Esophagus muscularis mucosa (tissue), 4 donors: ENCODE measurements around the gene MLF2. TPM values are rescaled to one million over a fixed set of nuclear protein-coding genes. Genes with fewer than 3 reads are reported as not detected.
A peak's percentile ranks its signal among the peaks of the same experiment; 100 is the strongest.

Experiments
- DNase-seq: peaks from one replicate; pipeline ENCODE4 v3.0.0-alpha.2; 2017; ENCODE audit errors: extremely low spot score
- H3K27ac ChIP-seq, 4 donors: fragments of 200-600 bp; sonication (generic); replicated peaks in 1 of 4; 1 replicate in 3 of 4; 2 replicates in 1 of 4; pipeline ENCODE4 v1.5.1; 2016 to 2019; ENCODE audit warnings: mild to moderate bottlenecking in 1 of 4
- H3K27me3 ChIP-seq, 4 donors: fragments of 200-600 bp; sonication (generic); one replicate each; pipeline versions ENCODE4 v1.5.1 to v1.6.0; 2016 to 2019
- H3K36me3 ChIP-seq, 4 donors: fragments of 200-600 bp; sonication (generic); one replicate each; pipeline ENCODE4 v1.5.1; 2016 to 2019
- H3K4me1 ChIP-seq, 4 donors: fragments of 200-600 bp; sonication (generic); one replicate each; pipeline ENCODE4 v1.5.1; 2016 to 2019
- H3K4me3 ChIP-seq, 4 donors: fragments of 200-600 bp; sonication (generic); 1 replicate in 2 of 4; 2 replicates in 2 of 4; pipeline ENCODE4 v1.5.1; 2016 to 2019; ENCODE audit warnings: mild to moderate bottlenecking in 4 of 4, moderate library complexity in 1 of 4
- H3K9me3 ChIP-seq, 4 donors: fragments of 200-600 bp; sonication (generic); 1 replicate in 3 of 4; 2 replicates in 1 of 4; pipeline ENCODE4 v1.5.1; 2016 to 2019
- CTCF ChIP-seq, 3 experiments: fragments of 200-600 bp in 2 of 3; fragments of 450-650 bp in 1 of 3; sonication (generic) in 2 of 3; IDR thresholded peaks; one replicate each; pipeline ENCODE4 v1.5.1; 2017 to 2019; ENCODE audit warnings: antibody characterized with exemption in 3 of 3, mild to moderate bottlenecking in 2 of 3, moderate library complexity in 1 of 3
- EP300 ChIP-seq: sonication (generic); formaldehyde crosslinking; IDR thresholded peaks from one replicate; pipeline ENCODE4 v1.6.1; 2017; ENCODE audit warnings: antibody characterized with exemption
- POLR2A ChIP-seq: fragments of 450-650 bp; IDR thresholded peaks from one replicate; pipeline ENCODE4 v1.6.1; 2017; ENCODE audit warnings: antibody characterized with exemption, moderate library complexity, mild to moderate bottlenecking, low read depth
- POLR2AphosphoS5 ChIP-seq, 2 donors: sonication (generic); formaldehyde crosslinking; IDR thresholded peaks; one replicate each; pipeline ENCODE4 v1.6.1; 2017; ENCODE audit warnings: antibody characterized with exemption in 2 of 2
- WGBS: methylation state at CpG from one replicate; pipeline ENCODE4 v1.1.5; 2018; 5-methylcytosine and 5-hydroxymethylcytosine counted together
- intact Hi-C: fragments of 100-400 bp; cut with DNase I; formaldehyde crosslinking; loops from one replicate; pipeline ENCODE4 v1.15.1; 2023
- total RNA-seq, 4 donors: library from RNA; depleted of rRNA; stranded (reverse); fragments of >200 nt; gene quantifications; one replicate each; pipeline versions ENCODE4 v1.1.0 to v1.2.1, GENCODE V29; 2016

The MLF2 gene
- total RNA-seq, 4 donors from 2014 or later = 169 to 247 (median 214) TPM

GRCh38 chr12:6771509-6772330 is 18.8 kb upstream of the MLF2 start:
- H3K4me3 ChIP-seq = peak overlapping the region; percentile 30 to 45 (median 44)
- peaks cover 33 to 69% (median 68%) of the 10 kb centered on the region in 4 donors for H3K4me1 ChIP-seq
- no peaks in the 10 kb centered on the region for H3K9me3 ChIP-seq
- TF ChIP-seq POLR2AphosphoS5 (IDR thresholded peaks at IDR 0.05) (peak; percentile 34 to 38), CTCF (IDR thresholded peaks at IDR 0.05) (peak in 1 of 3 experiments; percentile 3), EP300 (no peak)
- peak overlapping the region; percentile 61 to 97 (median 96) for H3K27ac ChIP-seq
- intact Hi-C loops = no loop called here
- H3K36me3 ChIP-seq = peaks cover 12 to 30% (median 23%) of the 10 kb centered on the region in 4 donors
- H3K27me3 ChIP-seq = no peaks in the 10 kb centered on the region
- no peak for DNase-seq
- WGBS = 75% methylated on average over 12 of the region's 12 CpGs

- no peak for DNase-seq
- no peaks in the 10 kb centered on the region for H3K27me3 ChIP-seq
- peaks cover 33 to 69% (median 68%) of the 10 kb centered on the region in 4 donors for H3K4me1 ChIP-seq
- peak in 1 of 2 donors; percentile 15 for TF ChIP-seq POLR2AphosphoS5 (IDR thresholded peaks at IDR 0.05)
- no peak for TF ChIP-seq EP300
- WGBS = 91% methylated on average over 4 of the region's 4 CpGs
- peaks cover 12 to 30% (median 23%) of the 10 kb centered on the region in 4 donors for H3K36me3 ChIP-seq
- peak overlapping the region; percentile 61 to 97 (median 96) for H3K27ac ChIP-seq
- no peak overlapping the region for H3K4me3 ChIP-seq
- no peaks in the 10 kb centered on the region for H3K9me3 ChIP-seq
- intact Hi-C loops = no loop called here
These were observed 18.2 kb upstream of the MLF2 start for GRCh38 chr12:6771091-6771495.

GRCh38 chr12:6770600-6770999 is 17.7 kb upstream of the MLF2 start:
- intact Hi-C loops = no loop called here
- H3K27ac ChIP-seq = peak overlapping the region; percentile 61 to 97 (median 96)
- no peaks in the 10 kb centered on the region for H3K27me3 ChIP-seq
- 86% methylated on average over 10 of the region's 10 CpGs for WGBS
- no peak overlapping the region for H3K4me3 ChIP-seq
- no peaks in the 10 kb centered on the region for H3K9me3 ChIP-seq
- H3K4me1 ChIP-seq = peaks cover 36 to 74% (median 72%) of the 10 kb centered on the region in 4 donors
- TF ChIP-seq POLR2AphosphoS5 (IDR thresholded peaks at IDR 0.05) (no peak), CTCF (IDR thresholded peaks at IDR 0.05) (no peak), EP300 (no peak), POLR2A (no peak)
- no peak for DNase-seq
- peaks cover 12 to 29% (median 23%) of the 10 kb centered on the region in 4 donors for H3K36me3 ChIP-seq

GRCh38 chr12:6770094-6770493 is 17.2 kb upstream of the MLF2 start:
- TF ChIP-seq POLR2A (no peak), EP300 (no peak), POLR2AphosphoS5 (IDR thresholded peaks at IDR 0.05) (no peak), CTCF (IDR thresholded peaks at IDR 0.05) (no peak)
- peaks cover 12 to 25% (median 23%) of the 10 kb centered on the region in 4 donors for H3K36me3 ChIP-seq
- H3K27ac ChIP-seq = peak overlapping the region; percentile 61 to 97 (median 96)
- no peak overlapping the region for H3K4me3 ChIP-seq
- WGBS = 71% methylated on average over 7 of the region's 12 CpGs
- H3K27me3 ChIP-seq = no peaks in the 10 kb centered on the region
- H3K9me3 ChIP-seq = no peaks in the 10 kb centered on the region
- intact Hi-C loops = no loop called here
- DNase-seq = no peak
- H3K4me1 ChIP-seq = peaks cover 41 to 79% (median 77%) of the 10 kb centered on the region in 4 donors

GRCh38 chr12:6769666-6770065 is 16.7 kb upstream of the MLF2 start:
- Histone ChIP-seq H3K36me3 (peaks cover 12 to 25% (median 21%) of the 10 kb centered on the region in 4 donors), H3K27me3 (no peaks in the 10 kb centered on the region), H3K9me3 (no peaks in the 10 kb centered on the region), H3K4me3 (peak overlapping the region in 2 of 4 donors; percentile 85 to 93), H3K27ac (peak overlapping the region; percentile 61 to 97 (median 96)), H3K4me1 (peaks cover 45 to 83% (median 81%) of the 10 kb centered on the region in 4 donors)
- 38% methylated on average over 4 of the region's 4 CpGs for WGBS
- TF ChIP-seq EP300 = no peak
- no peak for TF ChIP-seq POLR2AphosphoS5 (IDR thresholded peaks at IDR 0.05)
- TF ChIP-seq POLR2A = no peak
- no peak for TF ChIP-seq CTCF (IDR thresholded peaks at IDR 0.05)
- DNase-seq = no peak
- intact Hi-C loops = no loop called here
